GM19193 (cell line): ENCODE measurements around the gene PLA2G2A.

Experiments used
- POLR2A ChIP-seq: IDR thresholded peaks from 4 replicates; pipeline ENCODE4 v1.6.1; 2011; ENCODE audit not compliant: insufficient read depth, insufficient read length; ENCODE audit errors: extremely low read depth

The PLA2G2A gene

DNA sequence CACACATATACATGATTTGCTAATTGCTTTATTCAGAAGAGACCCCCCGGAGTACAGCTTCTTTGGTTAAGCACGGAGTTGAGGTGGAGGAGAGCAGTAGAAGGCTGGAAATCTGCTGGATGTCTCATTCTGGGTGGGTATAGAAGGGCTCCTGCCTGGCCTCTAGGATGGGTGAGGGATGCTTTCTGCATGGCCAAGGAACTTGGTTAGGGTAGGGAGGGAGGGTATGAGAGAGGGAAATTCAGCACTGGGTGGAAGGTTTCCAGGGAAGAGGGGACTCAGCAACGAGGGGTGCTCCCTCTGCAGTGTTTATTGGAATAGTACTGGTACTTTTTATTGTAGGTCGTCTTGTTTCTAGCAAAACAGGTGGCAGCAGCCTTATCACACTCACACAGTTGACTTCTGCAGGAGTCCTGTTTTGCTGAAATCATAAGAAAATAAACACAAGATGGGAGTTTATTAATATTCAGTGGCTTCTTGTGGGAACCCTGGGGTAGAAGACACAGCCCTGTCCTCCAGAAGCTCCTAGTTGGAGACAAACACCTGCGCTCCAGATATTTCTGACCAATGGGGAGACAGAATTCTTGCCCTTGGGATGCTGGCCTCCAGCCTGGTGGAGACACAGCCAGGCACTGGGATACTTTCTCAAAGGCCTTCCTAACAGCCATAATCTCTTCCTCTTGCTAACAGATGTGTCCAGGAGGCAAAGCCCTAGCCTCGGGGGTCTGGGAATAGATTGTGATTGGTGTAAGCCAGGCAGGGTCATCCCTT is 3.8 kb downstream of the PLA2G2A start:
- TF ChIP-seq POLR2A = no peak

DNA sequence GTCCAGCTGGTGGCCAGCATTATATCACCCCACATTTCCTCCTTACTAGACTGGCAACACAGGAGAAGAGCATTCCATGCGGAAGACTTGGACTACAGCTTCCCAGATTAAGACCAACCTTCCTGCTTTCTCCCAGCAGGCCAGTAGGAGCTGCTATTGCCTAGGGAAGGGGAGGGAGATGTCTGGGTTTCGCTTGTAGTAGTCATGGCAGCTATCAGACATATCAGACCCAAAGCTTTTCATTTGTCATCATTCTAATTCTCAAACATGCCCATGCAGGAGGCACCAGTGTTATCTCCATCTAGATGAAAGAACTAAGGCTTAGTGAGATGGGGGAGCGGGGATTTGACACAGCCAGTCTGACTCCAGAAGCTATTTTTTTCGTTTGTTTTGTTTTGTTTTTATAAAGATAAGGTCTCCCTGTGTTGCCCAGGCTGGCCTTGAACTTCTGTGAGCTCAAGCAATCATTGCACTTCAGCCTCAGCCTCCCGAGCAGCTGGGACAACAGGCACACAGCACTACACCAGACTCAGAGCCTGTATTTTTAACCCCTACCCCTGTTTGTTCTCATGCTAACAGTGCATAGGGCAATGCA is 4.5 kb downstream of the PLA2G2A start:
- no peak for TF ChIP-seq POLR2A

DNA sequence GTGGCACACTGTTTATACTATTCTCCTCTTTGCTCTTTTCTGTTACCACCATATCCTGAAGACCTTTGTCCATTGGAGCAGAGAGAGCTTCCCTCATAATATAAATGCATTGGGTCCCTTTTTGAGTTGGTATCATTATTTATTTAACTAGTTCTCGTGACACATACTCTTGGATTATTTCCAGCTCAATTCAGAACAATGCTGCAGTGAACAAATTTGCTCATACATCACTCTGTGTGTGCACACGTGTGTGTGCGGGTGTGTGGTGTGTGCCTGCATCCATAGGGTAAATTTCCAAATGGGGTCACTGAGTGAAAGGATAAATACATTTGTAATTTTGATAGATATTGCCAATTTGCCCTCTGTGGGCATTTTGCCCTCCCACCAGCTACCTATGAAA is 5.8 kb downstream of the PLA2G2A start:
- no peak for TF ChIP-seq POLR2A

DNA sequence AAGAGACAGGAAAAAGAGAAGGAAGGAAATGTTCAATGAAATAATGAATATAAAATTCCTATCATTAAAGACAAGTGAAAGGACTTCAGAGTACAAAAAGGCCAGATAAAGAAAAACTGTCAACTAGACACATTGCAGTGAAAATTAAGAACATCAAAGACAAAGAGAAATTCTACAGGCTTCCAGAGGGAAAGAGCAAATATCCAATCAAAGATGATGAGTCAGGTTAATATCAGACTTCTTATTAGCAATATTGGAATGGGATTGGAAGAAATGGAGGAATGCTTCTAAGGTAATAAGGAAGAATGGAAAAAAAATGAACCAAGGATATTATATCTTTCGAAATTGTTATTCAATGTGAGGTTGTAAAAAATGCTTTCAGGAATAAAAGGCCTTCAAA is 7.8 kb downstream of the PLA2G2A start:
- TF ChIP-seq POLR2A = no peak

DNA sequence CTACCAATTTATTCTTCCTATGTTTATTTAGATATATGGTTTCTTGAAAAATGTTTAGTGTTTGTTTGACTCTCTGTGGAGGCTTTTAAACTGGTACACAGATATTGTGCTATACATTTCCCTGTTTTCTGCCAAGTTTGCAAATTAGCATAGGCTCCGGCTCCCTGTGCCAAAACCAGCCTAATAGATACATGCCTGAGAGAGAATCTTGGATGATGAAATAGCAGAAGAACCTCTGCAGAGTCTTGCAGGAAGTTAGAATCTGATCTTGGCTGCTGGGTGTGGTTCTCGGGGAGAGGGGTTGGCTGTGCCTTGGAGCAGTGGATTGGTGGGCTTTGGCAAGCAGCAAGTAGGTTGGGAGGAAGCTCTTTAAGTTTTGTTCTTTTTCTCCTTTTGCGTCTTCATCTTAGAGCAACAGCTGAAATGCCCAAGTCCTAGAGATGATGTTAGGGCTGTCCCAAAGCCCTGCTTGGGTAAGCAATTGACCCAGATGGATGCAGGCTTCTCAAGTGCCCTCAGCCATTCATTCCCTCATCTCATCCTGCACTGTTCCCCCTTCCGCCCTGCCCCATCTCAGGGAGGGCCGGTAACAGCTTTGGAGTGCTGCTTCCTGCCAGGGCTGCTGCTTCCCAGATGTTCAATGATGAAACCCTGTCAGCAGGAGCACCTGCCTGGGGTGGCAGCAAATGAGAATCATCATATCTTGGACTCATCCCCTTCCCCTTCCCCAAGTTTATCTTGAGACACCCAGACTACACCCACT is 9.3 kb downstream of the PLA2G2A start:
- no peak for TF ChIP-seq POLR2A

DNA sequence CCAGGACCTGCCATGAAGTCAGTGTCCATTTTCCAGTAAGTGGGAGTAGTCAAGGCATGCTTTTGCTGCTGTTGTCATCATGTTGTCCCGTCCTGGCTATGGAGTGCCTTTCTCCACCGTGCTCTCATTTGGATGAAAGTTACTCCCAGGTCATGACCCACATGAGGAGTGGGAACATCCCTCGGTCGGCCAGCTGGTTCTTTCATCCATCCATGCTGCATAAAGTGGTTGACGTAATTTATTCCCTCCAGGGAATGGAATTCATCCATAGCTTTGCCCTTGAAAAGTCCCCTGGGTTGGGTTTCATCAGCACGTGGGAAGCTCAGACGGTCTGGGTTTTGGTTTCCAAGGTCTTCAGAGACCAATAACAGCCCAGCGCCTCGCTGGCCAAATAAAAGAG is 11.6 kb downstream of the PLA2G2A start:
- TF ChIP-seq POLR2A = no peak

DNA sequence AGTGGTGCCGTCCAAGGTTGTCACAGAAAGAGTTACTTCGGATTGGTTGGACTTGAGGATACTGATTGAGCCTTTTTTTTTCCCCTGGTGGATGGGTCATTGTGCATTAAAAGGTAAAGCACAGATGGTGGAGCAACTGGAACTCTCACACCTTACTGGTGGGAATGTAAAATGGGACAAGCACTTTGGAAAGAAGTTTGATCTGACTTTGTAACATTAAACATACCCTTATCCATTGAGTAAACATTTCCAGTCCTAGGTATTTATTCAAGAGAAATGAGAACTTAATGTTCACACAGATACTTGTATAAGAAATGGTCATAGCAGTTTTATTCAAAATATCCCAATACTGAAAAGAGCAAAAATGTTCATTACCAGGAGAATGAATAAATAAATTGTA is 14.9 kb downstream of the PLA2G2A start:
- TF ChIP-seq POLR2A = no peak

DNA sequence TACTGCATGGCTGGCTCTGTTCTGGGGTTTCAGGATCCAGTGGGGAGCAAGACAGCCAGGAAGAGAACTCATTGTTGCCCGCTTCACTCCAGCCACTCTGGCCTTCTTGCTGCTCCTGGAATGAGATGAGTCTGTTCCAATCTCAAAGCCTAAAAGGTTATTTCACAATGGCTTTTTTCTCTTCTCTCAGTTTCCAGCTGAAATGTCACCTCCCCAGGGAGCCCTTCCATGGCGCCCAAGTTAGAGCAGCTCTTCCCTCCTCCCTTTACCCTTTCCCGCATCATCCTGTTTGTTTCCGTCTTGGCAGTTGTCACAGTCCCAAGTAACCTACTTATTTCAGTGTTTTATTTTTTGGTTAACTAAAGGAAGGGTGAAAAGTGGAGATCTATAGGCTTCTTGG is 15.8 kb downstream of the PLA2G2A start:
- no peak for TF ChIP-seq POLR2A

DNA sequence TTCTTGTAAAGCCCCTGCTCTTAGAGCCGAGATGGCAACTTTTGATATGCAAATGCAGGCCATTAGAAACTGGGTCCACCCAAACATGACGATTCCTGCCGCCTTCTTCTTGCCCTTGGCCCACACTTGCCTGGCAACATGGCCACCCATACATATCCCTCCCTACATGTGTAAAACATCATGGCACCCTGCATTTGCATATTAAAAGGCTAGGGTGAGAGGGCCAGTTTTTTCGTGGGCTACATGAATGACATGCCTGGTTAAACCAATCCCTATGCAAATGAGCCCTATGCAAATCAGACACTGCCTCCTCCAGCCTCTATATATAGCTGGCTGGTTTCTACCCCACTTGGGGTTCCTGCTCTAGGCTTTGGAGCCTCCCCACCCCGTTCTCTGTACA is 18.8 kb downstream of the PLA2G2A start:
- no peak for TF ChIP-seq POLR2A

DNA sequence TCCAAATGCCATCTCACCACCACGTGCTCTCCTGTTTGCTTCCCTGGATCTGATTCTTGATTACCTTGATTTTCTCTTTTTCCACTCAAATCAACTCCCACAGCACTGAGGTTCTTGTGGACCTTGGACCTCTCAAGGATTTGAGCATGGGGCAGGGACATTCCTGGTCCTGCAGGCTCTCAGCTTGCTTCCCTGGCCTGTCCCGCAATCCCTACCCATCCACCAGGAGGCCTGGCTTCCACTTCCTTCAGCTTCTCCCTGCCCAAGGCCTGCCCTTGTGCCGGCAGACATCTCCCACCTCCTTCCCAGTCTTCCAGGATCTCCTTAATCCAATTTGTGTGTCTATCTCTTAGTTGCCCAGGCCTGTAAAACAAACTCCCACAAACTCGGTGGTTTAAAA is 21.6 kb downstream of the PLA2G2A start:
- TF ChIP-seq POLR2A = no peak

DNA sequence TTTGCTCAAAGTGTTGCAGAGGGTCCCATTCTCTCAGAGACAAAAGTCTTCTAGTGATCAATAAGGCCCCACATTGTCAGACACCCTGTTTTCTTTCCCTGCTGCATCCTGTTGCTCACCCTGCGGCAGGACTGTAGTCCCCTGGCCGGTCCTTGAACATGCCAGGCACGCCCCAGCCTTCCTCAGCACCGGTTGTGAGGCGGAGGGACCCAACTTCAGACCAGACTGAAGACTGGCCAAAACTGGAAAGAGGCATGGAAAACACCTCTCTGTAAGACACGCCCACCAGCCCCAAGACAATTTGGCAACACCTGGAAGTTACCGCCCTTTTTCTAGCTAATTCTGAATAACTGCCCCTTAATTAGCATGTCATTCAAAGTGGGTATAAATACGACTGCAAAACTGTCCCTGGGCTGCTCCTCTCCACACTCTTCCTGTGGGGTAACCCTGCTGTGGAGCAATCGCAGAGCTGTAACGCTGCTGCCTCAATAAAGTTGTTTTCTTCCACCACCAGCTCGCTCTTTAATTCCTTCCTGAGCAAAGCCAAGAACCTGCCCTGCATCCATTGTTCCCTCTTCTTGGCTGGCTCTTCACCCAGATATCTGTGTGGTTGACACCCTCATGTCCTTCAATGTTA is 23.8 kb downstream of the PLA2G2A start:
- no peak for TF ChIP-seq POLR2A

DNA sequence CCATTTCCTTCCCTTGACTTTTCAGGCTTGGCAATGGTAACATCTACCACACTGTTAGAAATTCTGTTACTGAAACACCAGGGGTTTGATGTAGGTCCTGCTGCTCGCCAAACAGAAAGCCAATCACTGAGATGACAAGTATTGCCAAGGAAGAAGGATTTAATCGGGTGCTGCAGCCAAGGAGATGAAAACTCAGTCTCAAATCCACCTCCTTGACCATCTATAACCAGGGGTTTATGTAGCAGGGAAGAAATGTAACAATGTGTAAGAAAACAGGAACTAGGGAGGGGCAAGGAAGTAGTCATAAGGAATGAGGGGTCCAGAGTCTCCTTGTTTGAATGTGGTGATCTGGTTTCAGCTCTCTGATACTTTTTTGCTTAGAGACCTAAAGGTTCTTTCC is 25.4 kb downstream of the PLA2G2A start:
- no peak for TF ChIP-seq POLR2A

DNA sequence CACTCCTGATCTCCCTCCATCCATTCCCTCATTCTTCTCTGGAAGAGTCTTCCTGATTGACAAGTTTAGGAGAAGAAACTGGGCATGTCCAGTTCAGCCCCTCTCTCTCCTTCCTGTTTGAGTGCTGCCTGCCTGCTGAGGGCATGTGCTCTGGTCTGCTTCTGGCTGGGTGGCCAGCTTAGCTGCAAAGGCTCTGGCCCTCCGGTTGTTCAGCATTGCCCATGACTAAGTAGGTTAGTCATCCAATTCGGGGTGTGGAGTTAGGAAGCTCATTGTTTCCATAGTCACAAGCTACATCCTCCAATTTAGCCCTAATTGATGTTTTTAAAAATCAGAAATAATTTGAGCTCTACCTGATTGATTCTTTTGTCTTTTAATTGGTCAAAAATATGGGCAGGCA is 30.4 kb downstream of the PLA2G2A start:
- TF ChIP-seq POLR2A = no peak

DNA sequence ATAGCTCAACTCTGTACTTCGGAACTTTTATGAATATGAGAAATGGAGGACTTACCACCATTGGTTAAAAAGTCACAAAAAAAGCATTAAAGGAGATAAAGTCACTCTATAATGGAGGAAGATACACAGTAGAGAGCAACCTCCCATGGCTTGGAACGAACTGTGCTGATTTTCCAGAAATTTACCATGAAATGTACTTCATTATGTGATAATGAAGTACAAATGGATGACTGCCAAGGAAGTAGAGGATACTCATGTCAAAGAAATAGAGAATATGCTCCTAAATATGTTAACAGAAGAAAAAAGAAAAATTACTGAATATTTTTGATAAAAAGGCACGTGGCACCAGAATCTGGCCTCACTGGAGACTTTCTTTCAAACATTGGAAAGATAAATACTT is 32.4 kb downstream of the PLA2G2A start:
- TF ChIP-seq POLR2A = no peak

DNA sequence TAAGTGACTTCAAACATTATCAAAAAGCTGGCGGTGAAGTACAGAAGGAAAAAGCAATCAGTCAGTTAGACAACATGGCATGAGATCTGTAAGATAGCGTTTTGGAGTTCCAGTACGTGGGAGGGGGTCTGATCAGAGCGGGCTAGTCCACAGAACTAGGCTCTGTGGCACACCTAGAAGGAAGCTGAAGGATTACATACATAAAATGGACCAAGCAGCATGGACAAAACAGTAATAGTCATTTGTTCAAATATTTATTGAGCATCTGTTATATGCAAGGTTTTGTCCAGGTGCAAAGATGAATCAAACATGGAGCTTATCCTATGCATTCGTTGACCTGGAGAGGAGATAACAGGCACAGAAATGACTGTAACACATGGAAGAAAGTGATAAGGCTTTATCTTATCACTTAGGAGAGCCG is 33.1 kb downstream of the PLA2G2A start:
- TF ChIP-seq POLR2A = no peak
